CD14-positive monocyte (primary cell): Measurements from ENCODE around the gene SCGB1C2. TPM values are rescaled to one million over a fixed set of nuclear protein-coding genes. Genes with fewer than 3 reads are reported as not detected.
"Not testable (repeated sequence)": the region's sequence is repeated elsewhere in the genome, so short reads cannot be mapped to it uniquely, and the experiment has no call there.

Source experiments
- DNase-seq, 3 donors: peaks; one replicate each; pipeline ENCODE4 v3.0.0-alpha.2; 2011 to 2022
- H2AFZ ChIP-seq: 2 replicates; pipeline ENCODE4 v1.6.0; 2012; ENCODE audit warnings: mild to moderate bottlenecking, low read depth, low read length, inconsistent platforms; ENCODE audit not compliant: insufficient read depth, poor library complexity, severe bottlenecking
- H3K27ac ChIP-seq, 2 donors: 1 replicate in 1 of 2; 2 replicates in 1 of 2; pipeline ENCODE4 v1.5.1; 2012 to 2013; ENCODE audit warnings: low read length in 2 of 2, control low read depth in 1 of 2, inconsistent platforms in 1 of 2, low read depth in 1 of 2, mild to moderate bottlenecking in 1 of 2
- H3K27me3 ChIP-seq, 2 donors: one replicate each; pipeline versions ENCODE4 v1.6.0 to v1.6.1; 2011 to 2013; ENCODE audit warnings: low read length in 2 of 2; ENCODE audit not compliant: control insufficient read depth in 2 of 2, insufficient read depth in 2 of 2
- H3K36me3 ChIP-seq, 2 donors: replicated peaks in 1 of 2; 1 replicate in 1 of 2; 2 replicates in 1 of 2; pipeline versions ENCODE4 v1.5.1 to v1.6.1; 2012 to 2013; ENCODE audit warnings: low read length in 2 of 2, control low read depth in 1 of 2, inconsistent platforms in 1 of 2, mild to moderate bottlenecking in 1 of 2; ENCODE audit not compliant: insufficient read depth in 2 of 2, control insufficient read depth in 1 of 2
- H3K4me1 ChIP-seq, 2 donors: 1 replicate in 1 of 2; 2 replicates in 1 of 2; pipeline versions ENCODE4 v1.5.1 to v1.6.1; 2012 to 2013; ENCODE audit warnings: low read length in 2 of 2, control low read depth in 1 of 2, inconsistent platforms in 1 of 2, mild to moderate bottlenecking in 1 of 2, moderate library complexity in 1 of 2; ENCODE audit not compliant: insufficient read depth in 2 of 2, control insufficient read depth in 1 of 2
- H3K4me2 ChIP-seq: replicated peaks from 2 replicates; pipeline ENCODE3; 2012; ENCODE audit warnings: low read length, moderate library complexity, mild to moderate bottlenecking; ENCODE audit not compliant: poor library complexity, severe bottlenecking; ENCODE audit errors: extremely low read depth
- H3K4me3 ChIP-seq, 3 experiments: fragments of 200-600 bp in 1 of 3; sonication (generic) in 1 of 3; replicated peaks in 1 of 3; 1 replicate in 2 of 3; 2 replicates in 1 of 3; pipeline ENCODE4 v1.5.1; 2011 to 2013; ENCODE audit warnings: low read length in 3 of 3, mild to moderate bottlenecking in 3 of 3, control low read depth in 2 of 3, low read depth in 2 of 3, inconsistent platforms in 1 of 3, moderate library complexity in 1 of 3
- H3K79me2 ChIP-seq: 2 replicates; pipeline ENCODE4 v1.6.0; 2012; ENCODE audit warnings: mild to moderate bottlenecking, control low read depth, inconsistent platforms, low read length, moderate library complexity; ENCODE audit not compliant: insufficient read depth
- H3K9ac ChIP-seq: 2 replicates; pipeline ENCODE4 v1.6.0; 2017; ENCODE audit warnings: low read length, mild to moderate bottlenecking; ENCODE audit not compliant: insufficient read depth, poor library complexity, severe bottlenecking
- H3K9me3 ChIP-seq, 2 donors: replicated peaks in 1 of 2; 1 replicate in 1 of 2; 2 replicates in 1 of 2; pipeline versions ENCODE4 v1.5.1 to v1.6.1; 2012 to 2013; ENCODE audit warnings: low read length in 2 of 2, control low read depth in 1 of 2; ENCODE audit not compliant: control insufficient read depth in 1 of 2, insufficient read depth in 1 of 2
- H4K20me1 ChIP-seq: 2 replicates; pipeline ENCODE4 v1.6.0; 2012; ENCODE audit warnings: mild to moderate bottlenecking, low read length, control low read depth, moderate library complexity; ENCODE audit not compliant: insufficient read depth
- H3K27ac Mint-ChIP-seq, 7 donors: one replicate each; pipeline ENCODE4 v1.8.0; 2020; ENCODE audit warnings: mild to moderate bottlenecking in 7 of 7, mixed read lengths in 7 of 7, moderate library complexity in 6 of 7, inconsistent platforms in 2 of 7
- H3K27me3 Mint-ChIP-seq, 3 donors: one replicate each; pipeline ENCODE4 v1.8.0; 2021 to 2022; ENCODE audit warnings: low read depth in 3 of 3, mild to moderate bottlenecking in 3 of 3, mixed read lengths in 3 of 3, moderate library complexity in 3 of 3, inconsistent platforms in 1 of 3
- H3K36me3 Mint-ChIP-seq, 2 donors: one replicate each; pipeline ENCODE4 v1.8.0; 2020; ENCODE audit warnings: mixed read lengths in 2 of 2, inconsistent platforms in 1 of 2, mild to moderate bottlenecking in 1 of 2
- H3K4me1 Mint-ChIP-seq: one replicate; pipeline ENCODE4 v1.8.0; 2020; ENCODE audit warnings: mild to moderate bottlenecking, mixed read lengths
- H3K4me3 Mint-ChIP-seq, 2 donors: one replicate each; pipeline ENCODE4 v1.8.0; 2020; ENCODE audit warnings: mild to moderate bottlenecking in 2 of 2, mixed read lengths in 2 of 2, moderate library complexity in 1 of 2
- H3K9me3 Mint-ChIP-seq, 7 donors: one replicate each; pipeline ENCODE4 v1.8.0; 2020 to 2022; ENCODE audit warnings: mixed read lengths in 7 of 7, mild to moderate bottlenecking in 6 of 7, moderate library complexity in 6 of 7, inconsistent platforms in 2 of 7
- WGBS: methylation state at CpG from one replicate; pipeline ENCODE4 v1.1.5; 2013; ENCODE audit warnings: missing lambda C conversion rate; ENCODE audit not compliant: insufficient coverage; 5-methylcytosine and 5-hydroxymethylcytosine counted together
- intact Hi-C, 2 donors: fragments of 100-400 bp; cut with micrococcal nuclease; formaldehyde crosslinking; loops; one replicate each; pipeline versions ENCODE4 v1.15.0 to v1.15.1; 2023
- polyA plus RNA-seq, 3 donors: library from polyadenylated mRNA; depleted of rRNA in 1 of 3; unstranded in 2 of 3; stranded (reverse) in 1 of 3; fragments of 300-500 nt in 2 of 3; fragments of >200 nt in 1 of 3; fragmentation: Illumina TruSeq in 2 of 3; gene quantifications; 1 replicate in 2 of 3; 2 replicates in 1 of 3; pipeline ENCODE4 v1.2.3, GENCODE V29; 2012 to 2021
- TF ChIP-seq, protein P1 (sequence below): fragments of 200-600 bp; IDR thresholded peaks from one replicate; pipeline ENCODE4 v1.8.0; 2022; ENCODE audit warnings: antibody characterized with exemption, mild to moderate bottlenecking

Gene SCGB1C2
- polyA plus RNA-seq, 3 donors, result not detected

DNA sequence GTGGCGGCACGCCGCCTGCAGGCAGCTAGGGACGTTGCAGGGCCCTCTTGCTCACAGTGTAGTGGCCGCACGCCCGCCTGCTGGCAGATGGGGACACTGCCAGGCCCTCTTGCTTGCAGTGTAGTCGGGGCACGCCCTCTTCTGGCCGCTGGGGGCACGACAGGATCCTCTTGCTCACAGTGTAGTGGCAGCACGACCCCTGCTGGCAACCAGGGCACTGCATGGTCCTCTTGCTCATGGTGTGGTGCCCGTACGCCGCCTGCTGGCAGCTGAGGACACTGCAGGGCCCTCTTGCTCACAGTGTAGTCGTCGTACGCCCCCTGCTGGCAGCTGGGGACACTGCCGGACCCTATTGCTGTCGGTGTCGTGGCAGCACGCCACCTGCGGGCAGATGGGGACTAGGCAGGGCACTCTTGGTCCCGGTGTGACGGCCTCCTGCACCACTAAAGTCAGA lies 3.0 kb upstream of the SCGB1C2 start:
- H4K20me1 ChIP-seq, H3K9me3 ChIP-seq, intact Hi-C loops, H3K36me3 Mint-ChIP-seq, H3K27me3 ChIP-seq, H3K9me3 Mint-ChIP-seq, H3K4me1 ChIP-seq, H3K4me1 Mint-ChIP-seq, H2AFZ ChIP-seq, DNase-seq, H3K4me2 ChIP-seq, H3K79me2 ChIP-seq, H3K27ac ChIP-seq, H3K27ac Mint-ChIP-seq, H3K36me3 ChIP-seq, H3K4me3 ChIP-seq, H3K9ac ChIP-seq: not testable (repeated sequence)
- WGBS, result no CpG with 5 or more reads among the region's 25 CpGs
- Mint-ChIP-seq H3K27me3 (peaks cover 4 to 12% (median 8%) of the 10 kb centered on the region in 3 donors), H3K4me3 (peak overlapping the region in 1 of 2 donors; percentile 7)
- TF ChIP-seq, protein P1, sequence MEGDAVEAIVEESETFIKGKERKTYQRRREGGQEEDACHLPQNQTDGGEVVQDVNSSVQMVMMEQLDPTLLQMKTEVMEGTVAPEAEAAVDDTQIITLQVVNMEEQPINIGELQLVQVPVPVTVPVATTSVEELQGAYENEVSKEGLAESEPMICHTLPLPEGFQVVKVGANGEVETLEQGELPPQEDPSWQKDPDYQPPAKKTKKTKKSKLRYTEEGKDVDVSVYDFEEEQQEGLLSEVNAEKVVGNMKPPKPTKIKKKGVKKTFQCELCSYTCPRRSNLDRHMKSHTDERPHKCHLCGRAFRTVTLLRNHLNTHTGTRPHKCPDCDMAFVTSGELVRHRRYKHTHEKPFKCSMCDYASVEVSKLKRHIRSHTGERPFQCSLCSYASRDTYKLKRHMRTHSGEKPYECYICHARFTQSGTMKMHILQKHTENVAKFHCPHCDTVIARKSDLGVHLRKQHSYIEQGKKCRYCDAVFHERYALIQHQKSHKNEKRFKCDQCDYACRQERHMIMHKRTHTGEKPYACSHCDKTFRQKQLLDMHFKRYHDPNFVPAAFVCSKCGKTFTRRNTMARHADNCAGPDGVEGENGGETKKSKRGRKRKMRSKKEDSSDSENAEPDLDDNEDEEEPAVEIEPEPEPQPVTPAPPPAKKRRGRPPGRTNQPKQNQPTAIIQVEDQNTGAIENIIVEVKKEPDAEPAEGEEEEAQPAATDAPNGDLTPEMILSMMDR, result peak; percentile 64

DNA sequence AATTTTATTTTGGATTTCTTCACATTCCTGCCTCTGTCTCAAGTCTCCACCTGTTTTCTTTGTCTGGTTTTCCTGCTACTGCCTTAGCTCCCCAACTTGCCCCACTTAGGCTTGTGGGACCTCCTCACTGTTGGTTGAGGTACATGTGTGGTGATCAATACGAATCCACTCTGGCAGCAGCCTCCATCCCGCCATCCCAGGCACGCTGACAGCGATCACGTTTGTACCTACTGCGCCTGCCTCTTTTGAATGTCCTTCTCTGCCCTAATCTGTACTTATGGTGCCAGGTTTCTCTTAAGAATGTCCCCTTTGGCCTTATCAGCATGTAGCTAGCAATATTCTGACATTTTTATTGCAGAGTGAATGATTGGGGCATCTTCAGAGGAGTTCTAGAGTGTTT lies 2.3 kb upstream of the SCGB1C2 start:
- intact Hi-C loops, H3K36me3 Mint-ChIP-seq, H4K20me1 ChIP-seq, H3K79me2 ChIP-seq, H3K9me3 ChIP-seq, H3K4me3 ChIP-seq, H2AFZ ChIP-seq, H3K36me3 ChIP-seq, H3K4me2 ChIP-seq, H3K9me3 Mint-ChIP-seq, H3K27me3 ChIP-seq, H3K4me1 Mint-ChIP-seq, H3K4me1 ChIP-seq, H3K9ac ChIP-seq, DNase-seq, H3K27ac Mint-ChIP-seq, H3K27ac ChIP-seq: not testable (repeated sequence)
- Mint-ChIP-seq H3K4me3 (peak overlapping the region in 1 of 2 donors; percentile 48), H3K27me3 (peaks cover 8 to 15% (median 13%) of the 10 kb centered on the region in 3 donors)
- no CpG with 5 or more reads among the region's 6 CpGs for WGBS

DNA sequence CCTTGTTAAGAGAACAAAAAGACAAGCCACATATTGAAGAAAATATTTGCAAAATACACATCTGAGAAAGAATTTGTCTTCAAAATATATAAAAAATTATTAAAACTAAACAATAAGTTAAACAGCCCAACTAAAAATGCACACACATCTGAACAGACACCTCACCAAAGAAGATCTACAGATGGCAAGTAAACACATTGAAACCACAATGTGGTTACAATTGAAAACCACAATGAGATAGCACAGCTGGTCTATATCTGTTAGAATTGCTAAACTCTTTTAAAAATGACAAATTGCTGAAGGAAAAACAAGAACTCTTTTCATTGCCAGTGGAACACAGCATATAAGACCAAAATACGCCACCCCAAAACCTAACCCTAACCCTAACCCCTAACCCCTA lies 1.5 kb upstream of the SCGB1C2 start:
- H3K27ac Mint-ChIP-seq, H3K9me3 ChIP-seq, H3K4me3 Mint-ChIP-seq, H3K79me2 ChIP-seq, H3K9me3 Mint-ChIP-seq, intact Hi-C loops, H3K27me3 ChIP-seq, H3K4me1 ChIP-seq, H2AFZ ChIP-seq, H3K36me3 Mint-ChIP-seq, H3K36me3 ChIP-seq, H4K20me1 ChIP-seq, H3K4me3 ChIP-seq, H3K4me2 ChIP-seq, H3K27ac ChIP-seq, H3K4me1 Mint-ChIP-seq, DNase-seq, H3K9ac ChIP-seq: not testable (repeated sequence)
- no CpG with 5 or more reads among the region's 1 CpG for WGBS
- H3K27me3 Mint-ChIP-seq, result peaks cover 8 to 15% (median 13%) of the 10 kb centered on the region in 3 donors
